Measurements from ENCODE around the gene MLLT6.

GRCh38 chr17:38663125-38663751 lies 41.8 kb upstream of the MLLT6 start:
- peak; percentile 75 to 90 (median 86) for TF ChIP-seq CTCF (IDR thresholded peaks at IDR 0.05)
- TF ChIP-seq POLR2A (IDR thresholded peaks at IDR 0.05) = no peak

Measured in right lobe of liver (tissue), 4 donors.